ENCODE measurements around the gene ELAC2. TPM values are rescaled to one million over a fixed set of nuclear protein-coding genes. Genes with fewer than 3 reads are reported as not detected.

ELAC2 gene
- total and polyA plus RNA-seq, 10 of the 15 experiments (the other 5 are each of a cell fraction or from before 2014, with no cell fraction given), result 5.1 to 146 (median 79.4) TPM

DNA sequence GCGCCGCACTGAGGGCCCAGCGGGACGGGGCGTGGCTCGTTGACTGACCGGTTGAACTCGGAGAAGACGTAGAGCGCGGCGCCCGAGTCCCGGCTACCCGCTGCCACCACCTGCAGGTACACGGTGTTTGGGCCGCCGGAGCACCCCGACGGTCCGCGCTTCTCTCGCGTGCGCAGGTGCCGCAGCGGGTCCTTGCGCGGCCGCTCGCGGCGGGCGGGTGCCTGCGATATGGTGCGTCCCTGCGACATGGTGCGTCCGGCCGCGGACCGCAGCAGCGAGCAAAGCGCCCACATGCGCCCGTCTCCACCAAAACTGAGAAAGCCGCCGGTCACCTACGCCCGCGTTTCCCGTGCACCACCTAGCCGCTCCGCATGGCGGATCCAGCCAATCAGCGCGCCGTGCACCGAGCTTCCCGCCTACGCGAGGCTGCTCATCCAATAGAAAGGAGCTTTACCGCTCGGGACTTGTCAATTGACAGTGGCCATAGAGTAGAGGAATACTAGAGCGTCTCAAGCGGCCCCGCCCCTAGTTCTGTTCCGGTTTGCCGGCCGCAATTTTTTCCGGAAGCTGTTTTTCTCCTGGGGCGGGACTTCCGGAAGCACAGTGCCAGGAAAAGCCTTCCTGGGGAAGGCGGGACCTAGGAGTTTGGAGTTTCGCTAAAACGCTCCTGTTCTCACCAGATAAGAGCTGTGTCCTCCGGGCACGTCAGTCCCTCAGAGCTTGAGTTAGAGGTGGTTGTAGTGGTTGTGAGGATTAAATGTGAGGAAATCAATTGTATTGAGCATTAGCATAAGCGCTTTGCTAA lies at the start of gene ELAC2 (continued):
- TF ChIP-seq, protein P1, sequence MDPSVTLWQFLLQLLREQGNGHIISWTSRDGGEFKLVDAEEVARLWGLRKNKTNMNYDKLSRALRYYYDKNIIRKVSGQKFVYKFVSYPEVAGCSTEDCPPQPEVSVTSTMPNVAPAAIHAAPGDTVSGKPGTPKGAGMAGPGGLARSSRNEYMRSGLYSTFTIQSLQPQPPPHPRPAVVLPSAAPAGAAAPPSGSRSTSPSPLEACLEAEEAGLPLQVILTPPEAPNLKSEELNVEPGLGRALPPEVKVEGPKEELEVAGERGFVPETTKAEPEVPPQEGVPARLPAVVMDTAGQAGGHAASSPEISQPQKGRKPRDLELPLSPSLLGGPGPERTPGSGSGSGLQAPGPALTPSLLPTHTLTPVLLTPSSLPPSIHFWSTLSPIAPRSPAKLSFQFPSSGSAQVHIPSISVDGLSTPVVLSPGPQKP (IDR thresholded peaks at IDR 0.05; ENCODE audit: low read depth, low read length), result peak; percentile 91
- TF ChIP-seq NFYB (IDR thresholded peaks at IDR 0.05; ENCODE audit: insufficient read depth, low read depth, low read length) (peak; percentile 98), NFIC (IDR thresholded peaks at IDR 0.05; ENCODE audit: low read depth, low read length) (0 out of 2 replicates have a peak, but pooled peaks have one; percentile 23), NFXL1 (IDR thresholded peaks at IDR 0.05; ENCODE audit: borderline replicate concordance) (no peak), SP1 (IDR thresholded peaks at IDR 0.05; ENCODE audit: low read depth, low read length) (peak; percentile 93), CHD2 (IDR thresholded peaks at IDR 0.05; ENCODE audit: borderline replicate concordance, low read depth, low read length) (peak; percentile 88), DPF2 (IDR thresholded peaks at IDR 0.05) (peak; percentile 89), SMAD5 (IDR thresholded peaks at IDR 0.05; ENCODE audit: low read depth) (peak; percentile 71; the same call in 1 of the 2 replicates), KDM1A (IDR thresholded peaks at IDR 0.05; ENCODE audit: borderline replicate concordance) (no peak), CBFB (IDR thresholded peaks at IDR 0.05; ENCODE audit: low read depth) (peak; percentile 72), ZNF207 (IDR thresholded peaks at IDR 0.05; ENCODE audit: borderline replicate concordance) (peak; percentile 64), POLR2AphosphoS5 (IDR thresholded peaks at IDR 0.05; ENCODE audit: low read length) (peak; percentile 96), SUPT20H (IDR thresholded peaks at IDR 0.05; ENCODE audit: borderline replicate concordance, control insufficient read depth, low read depth, low read length) (no peak), NR2C1 (IDR thresholded peaks at IDR 0.05) (peak; percentile 66), TARDBP (IDR thresholded peaks at IDR 0.05; ENCODE audit: borderline replicate concordance) (no peak), CBX5 (IDR thresholded peaks at IDR 0.05; ENCODE audit: low read depth) (no peak), RCOR1 (conservative IDR thresholded peaks at IDR 0.05; ENCODE audit: low read depth, low read length) (no peak), BRCA1 (IDR thresholded peaks at IDR 0.05; ENCODE audit: low read depth, low read length) (no peak)
- TF ChIP-seq, protein P2, sequence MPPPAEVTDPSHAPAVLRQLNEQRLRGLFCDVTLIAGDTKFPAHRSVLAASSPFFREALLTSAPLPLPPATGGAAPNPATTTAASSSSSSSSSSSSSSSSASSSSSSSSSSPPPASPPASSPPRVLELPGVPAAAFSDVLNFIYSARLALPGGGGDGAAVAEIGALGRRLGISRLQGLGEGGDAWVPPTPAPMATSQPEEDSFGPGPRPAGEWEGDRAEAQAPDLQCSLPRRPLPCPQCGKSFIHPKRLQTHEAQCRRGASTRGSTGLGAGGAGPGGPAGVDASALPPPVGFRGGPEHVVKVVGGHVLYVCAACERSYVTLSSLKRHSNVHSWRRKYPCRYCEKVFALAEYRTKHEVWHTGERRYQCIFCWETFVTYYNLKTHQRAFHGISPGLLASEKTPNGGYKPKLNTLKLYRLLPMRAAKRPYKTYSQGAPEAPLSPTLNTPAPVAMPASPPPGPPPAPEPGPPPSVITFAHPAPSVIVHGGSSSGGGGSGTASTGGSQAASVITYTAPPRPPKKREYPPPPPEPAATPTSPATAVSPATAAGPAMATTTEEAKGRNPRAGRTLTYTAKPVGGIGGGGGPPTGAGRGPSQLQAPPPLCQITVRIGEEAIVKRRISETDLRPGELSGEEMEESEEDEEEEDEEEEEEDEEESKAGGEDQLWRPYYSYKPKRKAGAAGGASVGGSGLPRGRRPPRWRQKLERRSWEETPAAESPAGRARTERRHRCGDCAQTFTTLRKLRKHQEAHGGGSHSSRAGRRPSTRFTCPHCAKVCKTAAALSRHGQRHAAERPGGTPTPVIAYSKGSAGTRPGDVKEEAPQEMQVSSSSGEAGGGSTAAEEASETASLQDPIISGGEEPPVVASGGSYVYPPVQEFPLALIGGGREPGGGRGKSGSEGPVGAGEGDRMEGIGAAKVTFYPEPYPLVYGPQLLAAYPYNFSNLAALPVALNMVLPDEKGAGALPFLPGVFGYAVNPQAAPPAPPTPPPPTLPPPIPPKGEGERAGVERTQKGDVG (CRISPR knock-in tag; IDR thresholded peaks at IDR 0.05), result no peak
- TF ChIP-seq, protein P3, sequence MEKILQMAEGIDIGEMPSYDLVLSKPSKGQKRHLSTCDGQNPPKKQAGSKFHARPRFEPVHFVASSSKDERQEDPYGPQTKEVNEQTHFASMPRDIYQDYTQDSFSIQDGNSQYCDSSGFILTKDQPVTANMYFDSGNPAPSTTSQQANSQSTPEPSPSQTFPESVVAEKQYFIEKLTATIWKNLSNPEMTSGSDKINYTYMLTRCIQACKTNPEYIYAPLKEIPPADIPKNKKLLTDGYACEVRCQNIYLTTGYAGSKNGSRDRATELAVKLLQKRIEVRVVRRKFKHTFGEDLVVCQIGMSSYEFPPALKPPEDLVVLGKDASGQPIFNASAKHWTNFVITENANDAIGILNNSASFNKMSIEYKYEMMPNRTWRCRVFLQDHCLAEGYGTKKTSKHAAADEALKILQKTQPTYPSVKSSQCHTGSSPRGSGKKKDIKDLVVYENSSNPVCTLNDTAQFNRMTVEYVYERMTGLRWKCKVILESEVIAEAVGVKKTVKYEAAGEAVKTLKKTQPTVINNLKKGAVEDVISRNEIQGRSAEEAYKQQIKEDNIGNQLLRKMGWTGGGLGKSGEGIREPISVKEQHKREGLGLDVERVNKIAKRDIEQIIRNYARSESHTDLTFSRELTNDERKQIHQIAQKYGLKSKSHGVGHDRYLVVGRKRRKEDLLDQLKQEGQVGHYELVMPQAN (conservative IDR thresholded peaks at IDR 0.05), result peak; percentile 96
- TF ChIP-seq, protein P4, sequence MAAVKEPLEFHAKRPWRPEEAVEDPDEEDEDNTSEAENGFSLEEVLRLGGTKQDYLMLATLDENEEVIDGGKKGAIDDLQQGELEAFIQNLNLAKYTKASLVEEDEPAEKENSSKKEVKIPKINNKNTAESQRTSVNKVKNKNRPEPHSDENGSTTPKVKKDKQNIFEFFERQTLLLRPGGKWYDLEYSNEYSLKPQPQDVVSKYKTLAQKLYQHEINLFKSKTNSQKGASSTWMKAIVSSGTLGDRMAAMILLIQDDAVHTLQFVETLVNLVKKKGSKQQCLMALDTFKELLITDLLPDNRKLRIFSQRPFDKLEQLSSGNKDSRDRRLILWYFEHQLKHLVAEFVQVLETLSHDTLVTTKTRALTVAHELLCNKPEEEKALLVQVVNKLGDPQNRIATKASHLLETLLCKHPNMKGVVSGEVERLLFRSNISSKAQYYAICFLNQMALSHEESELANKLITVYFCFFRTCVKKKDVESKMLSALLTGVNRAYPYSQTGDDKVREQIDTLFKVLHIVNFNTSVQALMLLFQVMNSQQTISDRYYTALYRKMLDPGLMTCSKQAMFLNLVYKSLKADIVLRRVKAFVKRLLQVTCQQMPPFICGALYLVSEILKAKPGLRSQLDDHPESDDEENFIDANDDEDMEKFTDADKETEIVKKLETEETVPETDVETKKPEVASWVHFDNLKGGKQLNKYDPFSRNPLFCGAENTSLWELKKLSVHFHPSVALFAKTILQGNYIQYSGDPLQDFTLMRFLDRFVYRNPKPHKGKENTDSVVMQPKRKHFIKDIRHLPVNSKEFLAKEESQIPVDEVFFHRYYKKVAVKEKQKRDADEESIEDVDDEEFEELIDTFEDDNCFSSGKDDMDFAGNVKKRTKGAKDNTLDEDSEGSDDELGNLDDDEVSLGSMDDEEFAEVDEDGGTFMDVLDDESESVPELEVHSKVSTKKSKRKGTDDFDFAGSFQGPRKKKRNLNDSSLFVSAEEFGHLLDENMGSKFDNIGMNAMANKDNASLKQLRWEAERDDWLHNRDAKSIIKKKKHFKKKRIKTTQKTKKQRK (IDR thresholded peaks at IDR 0.05; ENCODE audit: low read depth, low read length), result peak; percentile 61

All from GM12878 (cell line).